Right forelimb (tissue), 1 donor: Measurements from ENCODE around the gene PRAMEF20.

ENCODE experiments used
- DNase-seq: peaks from one replicate; pipeline ENCODE4 v3.0.0-alpha.2; 2018

The PRAMEF20 gene

DNA sequence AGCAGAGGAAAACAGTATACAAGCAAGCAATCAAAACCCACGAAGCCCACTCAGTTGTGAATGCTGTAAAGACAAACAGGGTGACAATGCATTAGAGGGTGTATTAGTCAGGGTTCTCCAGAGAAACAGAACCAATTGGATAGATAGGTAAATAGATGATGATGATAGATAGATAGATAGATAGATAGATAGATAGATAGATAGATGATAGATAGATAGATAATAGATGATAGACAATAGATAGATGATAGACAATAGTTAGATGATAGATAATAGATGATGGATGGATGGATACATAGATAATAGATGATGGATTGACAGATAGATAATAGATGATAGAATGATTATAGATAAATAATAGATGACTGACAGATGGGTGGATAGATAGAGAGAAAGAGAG is 55.3 kb downstream of the PRAMEF20 start:
- no peak for DNase-seq

DNA sequence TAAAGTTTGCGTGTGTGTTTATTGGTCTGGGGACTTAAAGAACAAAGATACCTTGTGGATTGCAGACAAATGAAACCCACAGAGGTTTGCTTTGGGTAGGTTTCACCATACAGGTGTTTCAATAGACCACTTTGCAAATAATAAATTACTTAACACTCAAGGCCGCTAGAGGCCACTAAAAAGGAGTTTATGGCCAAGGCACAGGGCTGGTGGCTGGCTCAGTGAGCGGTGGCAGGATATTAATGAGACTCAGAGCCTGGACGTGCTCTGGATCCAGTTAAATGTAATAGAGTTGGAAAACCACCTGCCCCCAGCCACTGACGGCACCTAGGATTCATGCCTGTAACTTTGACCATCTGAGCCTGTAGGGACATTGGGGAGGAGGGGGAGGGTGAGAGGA is 59.1 kb downstream of the PRAMEF20 start:
- DNase-seq, result no peak
